DOHH2 (cell line): ENCODE results near the gene IL1RAPL1.

Source experiments
- H3F3A ChIP-seq: fragments of 200-600 bp; sonication (generic), shearing (Covaris generic); 2 replicates; pipeline ENCODE4 v1.6.0; 2016; ENCODE audit warnings: antibody characterized with exemption, mild to moderate bottlenecking; ENCODE audit not compliant: control insufficient read depth, insufficient read depth
- H3K27ac ChIP-seq: fragments of 200-600 bp; sonication (generic); 2 replicates; pipeline ENCODE4 v1.5.1; 2014; ENCODE audit warnings: low read depth, mild to moderate bottlenecking, low read length, moderate library complexity
- H3K27me3 ChIP-seq: fragments of 200-600 bp; sonication (generic); 2 replicates; pipeline ENCODE4 v1.6.1; 2014; ENCODE audit warnings: mild to moderate bottlenecking, low read length, mixed read lengths; ENCODE audit not compliant: control insufficient read depth
- H3K36me3 ChIP-seq: fragments of 200-600 bp; sonication (generic); 2 replicates; pipeline ENCODE4 v1.6.1; 2014; ENCODE audit warnings: mild to moderate bottlenecking, low read length, moderate library complexity, mixed read lengths; ENCODE audit not compliant: control insufficient read depth
- H3K4me1 ChIP-seq: fragments of 200-600 bp; sonication (generic); 2 replicates; pipeline ENCODE4 v1.6.1; 2014; ENCODE audit warnings: mild to moderate bottlenecking, low read length, mixed read lengths; ENCODE audit not compliant: control insufficient read depth
- H3K4me2 ChIP-seq: fragments of 200-600 bp; sonication (generic); 2 replicates; pipeline ENCODE4 v1.6.0; 2014; ENCODE audit warnings: mild to moderate bottlenecking, low read length, moderate library complexity
- H3K4me3 ChIP-seq: fragments of 200-600 bp; sonication (generic); 2 replicates; pipeline ENCODE4 v1.5.1; 2014; ENCODE audit warnings: mild to moderate bottlenecking, low read length, mixed read lengths
- H3K79me2 ChIP-seq: fragments of 200-600 bp; sonication (generic); 2 replicates; pipeline ENCODE4 v1.6.1; 2014; ENCODE audit warnings: mild to moderate bottlenecking, low read length, mixed read lengths; ENCODE audit not compliant: control insufficient read depth
- H3K9me2 ChIP-seq: fragments of 200-600 bp; sonication (generic); replicated peaks from 2 replicates; pipeline ENCODE4 v1.6.1; 2014; ENCODE audit warnings: mild to moderate bottlenecking, low read length, mixed read lengths; ENCODE audit not compliant: control insufficient read depth
- H3K9me3 ChIP-seq: fragments of 200-600 bp; sonication (generic); 2 replicates; pipeline ENCODE4 v1.6.1; 2014; ENCODE audit warnings: antibody characterized with exemption, low read length, mixed read lengths; ENCODE audit not compliant: control insufficient read depth, insufficient read depth
- H4K20me1 ChIP-seq: fragments of 200-600 bp; sonication (generic); 2 replicates; pipeline ENCODE4 v1.6.0; 2014; ENCODE audit warnings: low read depth, mild to moderate bottlenecking, antibody characterized with exemption, low read length, moderate library complexity; ENCODE audit not compliant: control insufficient read depth, insufficient read depth
- CTCF ChIP-seq: fragments of 200-600 bp; sonication (generic); IDR thresholded peaks from one replicate; pipeline ENCODE4 v1.5.1; 2014; ENCODE audit warnings: antibody characterized with exemption, mild to moderate bottlenecking, low read depth, low read length; ENCODE audit not compliant: poor library complexity, severe bottlenecking
- EZH2phosphoT487 ChIP-seq: fragments of 200-600 bp; sonication (generic); IDR thresholded peaks from 2 replicates; pipeline ENCODE4 v1.6.1; 2017; ENCODE audit warnings: borderline replicate concordance, mild to moderate bottlenecking, antibody characterized with exemption, low read length, moderate library complexity, mixed read lengths

Gene IL1RAPL1

GRCh38 chrX:28901637-28902036 lies 314.4 kb downstream of the IL1RAPL1 start:
- Histone ChIP-seq H4K20me1 (no peaks in the 10 kb centered on the region), H3K9me3 (no peaks in the 10 kb centered on the region), H3K36me3 (no peaks in the 10 kb centered on the region), H3F3A (no peaks in the 10 kb centered on the region), H3K9me2 (no peaks in the 10 kb centered on the region), H3K4me1 (no peaks in the 10 kb centered on the region), H3K27me3 (no peaks in the 10 kb centered on the region), H3K79me2 (no peaks in the 10 kb centered on the region), H3K4me2 (no peak overlapping the region), H3K27ac (no peak overlapping the region), H3K4me3 (no peak overlapping the region)
- no peak for TF ChIP-seq CTCF
- no peak for TF ChIP-seq EZH2phosphoT487

- Histone ChIP-seq H3K9me3 (no peaks in the 10 kb centered on the region), H3K9me2 (no peaks in the 10 kb centered on the region), H3K4me2 (no peak overlapping the region), H3F3A (no peaks in the 10 kb centered on the region), H3K36me3 (no peaks in the 10 kb centered on the region), H3K4me1 (no peaks in the 10 kb centered on the region), H4K20me1 (no peaks in the 10 kb centered on the region), H3K27ac (no peak overlapping the region), H3K79me2 (no peaks in the 10 kb centered on the region), H3K27me3 (no peaks in the 10 kb centered on the region), H3K4me3 (no peak overlapping the region)
- TF ChIP-seq CTCF (no peak), EZH2phosphoT487 (no peak)
Measured at GRCh38 chrX:28910487-28910886, 323.2 kb downstream of the IL1RAPL1 start.

GRCh38 chrX:28920153-28920943 lies 333.1 kb downstream of the IL1RAPL1 start:
- H3K79me2 ChIP-seq: no peaks in the 10 kb centered on the region
- no peaks in the 10 kb centered on the region for H3K4me1 ChIP-seq
- H3K27ac ChIP-seq: no peak overlapping the region
- no peak overlapping the region for H3K4me2 ChIP-seq
- no peaks in the 10 kb centered on the region for H3K36me3 ChIP-seq
- no peaks in the 10 kb centered on the region for H3K9me2 ChIP-seq
- no peak overlapping the region for H3K4me3 ChIP-seq
- no peaks in the 10 kb centered on the region for H3K27me3 ChIP-seq
- H4K20me1 ChIP-seq: no peaks in the 10 kb centered on the region
- no peaks in the 10 kb centered on the region for H3K9me3 ChIP-seq
- TF ChIP-seq EZH2phosphoT487: no peak
- TF ChIP-seq CTCF: no peak
- no peaks in the 10 kb centered on the region for H3F3A ChIP-seq
